HG03565 (cell line): ENCODE data around the gene SYCE3.

Experiments
- ATAC-seq: cut with Tn5 transposase; IDR thresholded peaks from one replicate; pipeline ENCODE4 v1.9.1; 2021; ENCODE audit warnings: mild to moderate bottlenecking, moderate library complexity; ENCODE audit not compliant: unreplicated experiment

SYCE3 gene

DNA sequence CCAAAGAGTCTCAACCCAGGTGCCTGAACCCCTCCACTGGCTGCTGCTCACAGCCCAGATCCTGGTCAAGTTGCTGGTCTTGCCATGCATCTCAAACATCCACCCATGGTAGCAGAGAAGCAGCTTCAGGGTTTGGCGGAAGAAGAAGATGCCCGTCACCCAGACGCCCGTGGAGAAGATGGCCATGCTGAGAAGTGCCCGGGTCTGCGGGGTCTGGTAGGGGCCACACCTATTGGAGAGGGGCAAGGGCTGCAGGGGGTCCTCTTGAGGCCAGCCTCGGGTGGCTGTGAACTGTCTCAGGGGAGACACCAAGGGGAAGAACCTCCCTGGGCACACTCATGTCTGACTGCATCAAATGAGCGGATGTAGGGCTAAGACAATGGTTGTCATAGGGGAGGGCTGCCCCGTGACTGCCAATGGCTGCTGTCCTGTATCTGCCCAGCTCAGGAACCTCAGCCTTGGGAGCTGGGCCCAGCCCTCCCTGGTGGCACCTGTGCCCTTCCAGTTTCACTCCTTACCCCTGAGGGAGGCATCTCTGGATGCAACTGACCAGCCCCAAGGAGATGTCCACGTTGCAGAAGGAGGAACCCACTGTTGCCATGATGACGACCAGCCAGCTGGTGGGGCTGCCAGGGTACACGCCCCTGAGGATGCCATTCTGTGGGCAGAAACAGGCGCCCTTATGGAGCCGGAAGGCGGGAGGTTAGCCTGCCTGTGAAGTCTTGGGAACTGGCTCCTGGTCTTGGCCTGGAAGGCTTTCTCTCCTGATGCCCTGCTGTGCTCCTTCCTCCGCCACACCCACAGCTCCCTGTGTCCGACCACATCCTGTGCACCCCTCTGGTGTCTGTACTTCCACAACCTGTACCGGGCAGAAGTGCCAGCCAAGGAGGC is 14.3 kb upstream of the SYCE3 start:
- no peak for ATAC-seq

DNA sequence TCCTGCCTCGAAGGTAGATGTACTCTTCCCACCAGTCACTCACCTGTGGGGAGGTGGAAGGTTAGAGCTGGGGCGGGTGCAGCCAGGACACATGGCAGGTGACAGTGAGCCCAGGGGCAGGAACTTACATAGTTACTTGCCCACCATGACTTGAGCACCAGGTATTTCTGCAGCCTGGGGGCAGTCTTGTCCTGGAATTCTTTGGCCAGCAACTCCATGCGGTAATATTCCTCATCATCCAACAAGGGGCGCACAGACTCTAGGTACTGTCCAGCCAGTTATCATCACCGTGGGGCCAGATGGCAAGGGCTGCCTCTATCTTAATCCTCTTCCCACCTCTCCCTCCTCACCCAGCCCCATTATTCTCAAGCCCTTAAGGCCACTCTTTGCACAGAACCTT is 13.4 kb upstream of the SYCE3 start:
- ATAC-seq: no peak

- ATAC-seq: no peak
Observed at GRCh38 chr22:50575426-50575941, 12.8 kb upstream of the SYCE3 start.

- no peak for ATAC-seq
Observed at GRCh38 chr22:50574383-50574755, 11.7 kb upstream of the SYCE3 start.

DNA sequence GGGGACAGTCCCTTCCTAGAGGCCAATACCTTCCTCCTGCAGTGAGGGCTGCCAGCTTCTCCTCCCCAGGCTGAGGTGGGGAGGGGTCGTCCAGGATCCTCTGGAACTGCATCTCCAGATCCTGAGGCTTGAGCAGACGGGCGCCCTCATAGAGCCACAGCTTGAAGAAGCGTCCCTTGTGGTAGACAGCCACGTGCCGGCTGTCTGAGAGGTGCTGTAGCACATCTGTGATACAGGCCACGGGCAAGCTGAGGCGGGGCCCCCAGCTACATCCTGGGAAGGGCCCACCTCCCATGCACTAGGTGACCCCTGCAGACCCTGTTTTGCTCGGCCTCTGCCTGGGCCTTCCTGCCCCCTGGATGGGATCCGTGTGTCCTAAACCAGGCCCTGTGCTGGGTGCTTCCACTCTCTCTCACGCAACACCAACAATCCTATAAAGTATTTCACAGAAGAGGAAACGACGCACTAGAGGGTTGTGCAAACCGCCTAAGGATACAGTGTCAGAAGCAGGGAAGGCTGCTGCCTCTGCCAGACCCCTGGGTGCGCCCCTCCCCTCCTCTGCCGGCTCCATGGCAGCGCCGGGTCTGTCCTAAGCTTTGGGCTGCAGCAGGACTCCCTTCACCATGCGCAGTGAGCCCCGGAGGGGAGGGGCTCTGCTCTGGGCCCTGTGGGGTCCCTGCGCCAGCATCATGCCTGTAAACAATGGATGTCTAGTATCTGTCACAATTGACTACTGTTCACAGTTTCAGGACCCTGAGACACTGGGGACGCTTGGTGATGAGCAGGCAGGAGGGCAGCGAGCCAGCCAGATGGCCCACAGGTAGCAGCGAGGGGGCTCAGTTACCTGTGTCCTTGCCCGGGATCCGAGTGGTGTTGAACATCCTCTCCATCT is 11.0 kb upstream of the SYCE3 start:
- no peak for ATAC-seq

DNA sequence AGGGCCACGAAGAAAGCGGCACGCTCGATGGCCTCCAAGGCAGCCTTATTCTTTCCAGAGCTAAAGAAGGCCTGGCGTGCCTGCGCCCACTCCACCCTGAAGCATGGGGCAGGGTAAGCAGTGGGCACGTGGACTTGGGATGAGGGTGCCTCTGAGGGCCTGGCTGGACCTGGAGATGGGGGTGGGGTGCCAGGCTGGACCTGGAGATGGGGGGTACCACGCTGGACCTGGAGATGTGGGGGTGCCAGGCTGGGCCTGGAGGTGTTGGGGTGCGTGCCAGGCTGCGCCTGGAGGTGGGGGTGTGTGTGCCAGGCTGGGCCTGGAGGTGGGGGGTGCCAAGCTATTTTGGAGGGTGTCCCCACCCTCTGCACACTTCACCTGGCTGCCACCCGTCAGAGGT is 10.2 kb upstream of the SYCE3 start:
- no peak for ATAC-seq

DNA sequence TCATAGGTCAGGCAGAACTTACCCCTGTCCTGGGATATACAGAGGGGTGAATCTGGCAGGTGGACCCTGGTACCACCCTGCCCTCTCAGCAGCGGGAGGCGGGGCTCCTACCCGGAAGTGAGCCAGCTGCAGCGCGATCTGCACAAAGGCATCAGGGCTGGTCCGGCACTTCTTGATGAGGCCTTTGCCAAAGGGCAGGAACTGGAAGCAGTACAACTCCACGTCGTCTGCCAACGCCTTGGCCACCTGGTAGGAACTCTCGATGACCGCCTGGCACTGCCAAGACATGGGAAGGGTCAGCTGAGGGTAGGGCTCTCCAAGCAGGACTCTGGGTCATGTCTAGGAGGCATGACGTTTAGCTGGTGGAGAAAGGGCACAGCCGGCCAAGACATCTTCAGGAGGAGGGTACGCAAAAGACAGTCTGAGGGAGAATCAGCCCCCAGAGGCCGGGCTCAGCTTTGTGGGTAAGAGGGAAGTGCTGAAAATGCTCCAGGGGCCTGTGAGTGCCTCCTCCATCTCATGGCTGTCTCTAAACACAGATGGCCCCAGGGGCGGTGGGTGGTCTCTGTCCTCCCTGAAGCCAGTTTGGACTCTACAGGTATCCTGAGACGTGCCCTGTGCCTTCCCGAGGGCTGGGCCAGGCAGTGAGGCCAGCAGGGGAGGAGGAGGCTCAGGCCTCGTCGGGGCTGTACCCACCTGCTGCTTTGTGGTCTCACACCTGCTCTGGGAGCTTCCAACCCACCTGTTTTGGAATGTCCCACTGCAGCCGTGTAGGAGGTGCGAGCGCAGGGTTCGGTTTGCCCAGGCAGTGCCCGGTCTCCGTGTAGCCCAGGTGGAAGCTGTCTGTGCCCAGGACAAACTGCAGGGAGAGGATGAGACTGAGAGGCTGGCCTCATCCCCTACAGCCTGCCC is 8.8 kb upstream of the SYCE3 start:
- ATAC-seq: no peak

- no peak for ATAC-seq
Observed at GRCh38 chr22:50570861-50571260, 8.1 kb upstream of the SYCE3 start.

GRCh38 chr22:50569896-50570535 is 7.3 kb upstream of the SYCE3 start:
- no peak for ATAC-seq

DNA sequence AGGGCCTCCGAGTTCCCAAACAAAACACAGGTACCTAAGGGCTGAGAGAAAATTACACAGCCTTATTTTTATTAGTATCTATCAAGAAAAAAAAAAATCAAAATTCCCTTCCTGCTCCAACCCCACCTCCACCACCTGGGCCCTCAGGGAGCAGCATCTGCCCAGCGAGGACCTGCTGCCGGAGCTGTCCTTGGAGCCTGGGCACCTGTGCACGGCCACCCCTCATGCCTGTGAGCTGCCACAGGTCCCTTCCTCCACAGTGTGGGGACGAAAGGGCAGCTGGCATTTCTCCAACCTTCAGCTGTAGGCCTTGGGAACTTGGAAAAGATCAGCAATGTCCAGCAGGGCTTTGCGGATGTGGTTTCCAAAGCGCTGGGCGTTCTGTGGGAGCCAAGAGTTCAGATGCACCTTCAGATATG is 6.3 kb upstream of the SYCE3 start:
- ATAC-seq: no peak

DNA sequence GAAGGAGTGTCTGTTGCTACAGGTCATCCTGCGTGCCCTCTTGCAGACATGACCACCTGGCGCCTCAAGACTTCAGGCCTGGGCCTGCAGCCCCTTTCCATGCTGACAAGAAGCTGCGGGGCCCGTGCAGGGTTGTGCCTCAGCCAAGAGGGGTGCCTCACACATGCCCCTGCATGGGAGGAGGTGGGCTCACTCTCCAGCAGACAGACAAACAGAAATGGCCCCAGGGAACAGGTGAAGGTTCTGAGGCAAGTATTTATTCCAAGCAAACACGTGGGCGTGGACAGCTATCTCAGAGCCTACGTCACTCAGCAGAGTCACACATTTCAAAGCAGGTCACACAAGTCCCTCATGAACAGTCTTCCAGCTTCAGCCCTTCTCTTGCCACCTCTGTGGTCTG is 5.9 kb upstream of the SYCE3 start:
- ATAC-seq: no peak

GRCh38 chr22:50567721-50568252 is 5.1 kb upstream of the SYCE3 start:
- no peak for ATAC-seq

- ATAC-seq: no peak
Observed at GRCh38 chr22:50564289-50564688, 1.6 kb upstream of the SYCE3 start.

- no peak for ATAC-seq
Observed at GRCh38 chr22:50563413-50564160, 868 bp upstream of the SYCE3 start.

GRCh38 chr22:50561401-50562358 is 1.0 kb downstream of the SYCE3 start:
- no peak for ATAC-seq

DNA sequence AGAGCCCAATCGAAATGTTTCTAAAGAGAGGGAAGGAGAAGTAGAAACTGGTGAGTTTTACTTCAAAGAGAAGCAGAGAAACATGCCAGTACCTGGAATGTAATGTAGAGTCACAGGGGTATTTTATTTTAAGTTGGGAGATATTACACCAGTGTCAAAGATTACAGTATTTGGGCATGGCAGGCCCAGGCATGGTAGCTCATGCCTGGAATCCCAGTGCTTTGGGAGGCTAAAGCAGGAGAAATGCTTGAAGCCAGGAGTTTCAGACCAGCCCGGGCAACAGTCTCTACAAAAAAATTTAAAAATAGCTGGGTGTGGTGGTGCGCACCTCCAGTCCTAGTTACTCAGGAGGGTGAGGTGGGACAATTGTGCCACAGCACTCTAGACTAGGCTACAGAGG is 2.7 kb downstream of the SYCE3 start:
- ATAC-seq: no peak

DNA sequence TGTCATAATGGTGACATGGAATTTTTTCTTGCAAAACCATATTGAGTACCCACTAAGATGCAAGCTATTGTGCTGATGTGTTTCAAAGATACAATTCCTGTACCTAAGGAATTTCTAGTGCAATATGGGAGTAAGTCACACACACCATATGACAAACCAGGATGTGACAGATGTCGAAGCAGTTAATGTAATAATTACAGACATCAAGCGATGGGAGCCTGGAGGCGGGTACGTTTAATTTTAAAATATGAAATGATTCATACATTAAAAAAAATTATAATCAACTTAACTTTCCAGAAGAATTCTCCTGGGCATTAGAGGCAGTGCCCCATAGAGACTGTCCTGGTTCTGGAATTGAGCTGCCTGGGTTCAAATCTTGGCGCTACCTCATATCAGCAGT is 6.0 kb downstream of the SYCE3 start:
- no peak for ATAC-seq

GRCh38 chr22:50553310-50553709 is 9.4 kb downstream of the SYCE3 start:
- ATAC-seq: no peak
